Activated CD8-positive, alpha-beta T cell treated with anti-CD3 and anti-CD28 coated beads for 36 hours (primary cell): ENCODE measurements around the gene C4orf46. TPM values are rescaled to one million over a fixed set of nuclear protein-coding genes. Genes with fewer than 3 reads are reported as not detected.
"Not testable (repeated sequence)": the region's sequence is repeated elsewhere in the genome, so short reads cannot be mapped to it uniquely, and the experiment has no call there.

Source experiments
- ATAC-seq: fragments of 200-7000 bp; cut with Tn5 transposase; one replicate; pipeline ENCODE4 v1.10.0; 2021; ENCODE audit warnings: mild to moderate bottlenecking, moderate library complexity
- CTCF ChIA-PET: fragments of 350-600 bp; sonication (Branson Sonifier 250); formaldehyde crosslinking; loops from one replicate; lab custom pipeline; 2021; ENCODE audit warnings: antibody characterized with exemption; lab: Charles Lee
- POLR2A ChIA-PET: fragments of 350-600 bp; sonication (Branson Sonifier 250); formaldehyde crosslinking; loops from one replicate; lab custom pipeline; 2021; ENCODE audit warnings: antibody characterized with exemption; lab: Charles Lee
- DNase-seq: peaks from one replicate; pipeline ENCODE4 v3.0.0-alpha.2; 2020
- H3K27ac Mint-ChIP-seq: one replicate; pipeline ENCODE4 v1.8.0; 2021; ENCODE audit warnings: mild to moderate bottlenecking, mixed read lengths
- H3K27me3 Mint-ChIP-seq: one replicate; pipeline ENCODE4 v1.8.0; 2021; ENCODE audit warnings: mixed read lengths
- H3K36me3 Mint-ChIP-seq: one replicate; pipeline ENCODE4 v1.8.0; 2021; ENCODE audit warnings: low read depth, mixed read lengths
- H3K4me1 Mint-ChIP-seq: one replicate; pipeline ENCODE4 v1.8.0; 2021; ENCODE audit warnings: low read depth, mixed read lengths
- H3K4me3 Mint-ChIP-seq: one replicate; pipeline ENCODE4 v1.8.0; 2021; ENCODE audit warnings: mild to moderate bottlenecking, moderate library complexity, mixed read lengths
- H3K9me3 Mint-ChIP-seq: one replicate; pipeline ENCODE4 v1.8.0; 2021; ENCODE audit warnings: mixed read lengths
- CTCF ChIP-seq: fragments of 200-600 bp; IDR thresholded peaks from one replicate; pipeline ENCODE4 v1.8.0; 2022; ENCODE audit warnings: antibody characterized with exemption, mild to moderate bottlenecking
- intact Hi-C: fragments of 100-400 bp; cut with micrococcal nuclease; formaldehyde crosslinking; loops from one replicate; pipeline ENCODE4 v1.10.0; 2022
- total RNA-seq, 2 experiments: library from RNA; stranded (reverse); gene quantifications; one replicate each; pipeline ENCODE4 v1.2.3, GENCODE V29; 2021

C4orf46 gene
- total RNA-seq = 10 to 100 TPM; 17.7 to 19.0 TPM

GRCh38 chr4:158671665-158671914, at the start of gene C4orf46:
Gene C4orf46 (minus strand): TSS chr4:158671887. CDS start chr4:158671801, 86 bp downstream.
- peak within 1 kb of the TSS; percentile 98 for H3K4me3 Mint-ChIP-seq
- peaks cover 10% of the 10 kb centered on the region for H3K36me3 Mint-ChIP-seq
- H3K27me3 Mint-ChIP-seq = no peaks in the 10 kb centered on the region
- CTCF ChIA-PET = interaction anchor here (1.1 to 1.5 kb wide), 3 partner anchors 98 to 531 kb away, joined by 3 to 5 read pairs (median 3); partner anchors contain the start of gene FNIP2
- TF ChIP-seq CTCF = no peak
- no peak for DNase-seq
- H3K27ac Mint-ChIP-seq = peak within 1 kb of the TSS; percentile 98
- ATAC-seq = no peak
- POLR2A ChIA-PET = interaction anchor here (0.7 to 1.7 kb wide), 3 partner anchors 38 to 426 kb away, joined by 3 to 6 read pairs (median 3); no protein-coding TSS in a partner anchor
- intact Hi-C loops = loop anchor here (5.0 kb wide), 2 partner anchors 51 to 431 kb away; partner anchors contain the start of genes PPID and RAPGEF2
- H3K4me1 Mint-ChIP-seq = peaks cover 31% of the 10 kb centered on the region
- no peaks in the 10 kb centered on the region for H3K9me3 Mint-ChIP-seq

GRCh38 chr4:158715802-158716201, 44.1 kb upstream of the C4orf46 start:
- CTCF ChIA-PET = interaction anchor here (1.0 kb wide), 1 partner anchor 135 kb away, joined by 3 read pairs; no protein-coding TSS in a partner anchor
- intact Hi-C loops = no loop called here
- H3K27me3 Mint-ChIP-seq = no peaks in the 10 kb centered on the region

GRCh38 chr4:158714937-158715336, 43.2 kb upstream of the C4orf46 start:
- ATAC-seq = no peak
- TF ChIP-seq CTCF = no peak
- CTCF ChIA-PET = no interaction called here

More at GRCh38 chr4:158715802-158716201, 44.1 kb upstream of the C4orf46 start:
- TF ChIP-seq CTCF = no peak
- peak overlapping the region; percentile 30 for H3K27ac Mint-ChIP-seq
- H3K4me3 Mint-ChIP-seq = no peak overlapping the region
- H3K9me3 Mint-ChIP-seq = no peaks in the 10 kb centered on the region
- DNase-seq = no peak
- H3K36me3 Mint-ChIP-seq = peaks cover 69% of the 10 kb centered on the region
- peaks cover 20% of the 10 kb centered on the region for H3K4me1 Mint-ChIP-seq
- POLR2A ChIA-PET = no interaction called here
- no peak for ATAC-seq

GRCh38 chr4:158712622-158713021, 40.9 kb upstream of the C4orf46 start:
- POLR2A ChIA-PET, H3K27me3 Mint-ChIP-seq, ATAC-seq, intact Hi-C loops, DNase-seq, H3K4me1 Mint-ChIP-seq, H3K9me3 Mint-ChIP-seq, H3K4me3 Mint-ChIP-seq: not testable (repeated sequence)
- Mint-ChIP-seq H3K36me3 (peaks cover 65% of the 10 kb centered on the region), H3K27ac (peak overlapping the region; percentile 25)
- CTCF ChIA-PET = interaction anchor here (1.1 to 1.7 kb wide), 3 partner anchors 32 to 490 kb away, joined by 3 read pairs; no protein-coding TSS in a partner anchor

More at GRCh38 chr4:158714937-158715336, 43.2 kb upstream of the C4orf46 start:
- peaks cover 15% of the 10 kb centered on the region for H3K4me1 Mint-ChIP-seq
- H3K27me3 Mint-ChIP-seq = no peaks in the 10 kb centered on the region
- no peak overlapping the region for H3K27ac Mint-ChIP-seq
- H3K4me3 Mint-ChIP-seq = no peak overlapping the region
- no peak for DNase-seq
- intact Hi-C loops = no loop called here
- POLR2A ChIA-PET = no interaction called here
- H3K9me3 Mint-ChIP-seq = no peaks in the 10 kb centered on the region
- peaks cover 72% of the 10 kb centered on the region for H3K36me3 Mint-ChIP-seq

- ATAC-seq (no peak), DNase-seq (peak; percentile 7)
- no peaks in the 10 kb centered on the region for H3K9me3 Mint-ChIP-seq
- H3K4me3 Mint-ChIP-seq = no peak overlapping the region
- H3K27ac Mint-ChIP-seq = no peak overlapping the region
- TF ChIP-seq CTCF = no peak
- POLR2A ChIA-PET = interaction anchor here (0.5 kb wide), 2 partner anchors 13 to 676 kb away, joined by 3 read pairs; no protein-coding TSS in a partner anchor
- intact Hi-C loops = no loop called here
- H3K4me1 Mint-ChIP-seq = peaks cover 2% of the 10 kb centered on the region
- peaks cover 72% of the 10 kb centered on the region for H3K36me3 Mint-ChIP-seq
- no peaks in the 10 kb centered on the region for H3K27me3 Mint-ChIP-seq
- CTCF ChIA-PET = interaction anchor here (0.9 to 2.2 kb wide), 6 partner anchors 9 to 662 kb away, joined by 3 to 7 read pairs (median 4); partner anchors contain the start of gene FNIP2
These were observed 39.1 kb upstream of the C4orf46 start for GRCh38 chr4:158710814-158711213.
